Hair follicular keratinocyte (primary cell): ENCODE measurements around the gene DIPK1A. TPM values are rescaled to one million over a fixed set of nuclear protein-coding genes. Genes with fewer than 3 reads are reported as not detected.

Experiments used
- total RNA-seq: library from RNA; depleted of rRNA; stranded (reverse); fragments of >200 nt; gene quantifications from 2 replicates; pipeline ENCODE4 v1.2.3, GENCODE V29; 2015

The DIPK1A gene
- 9.8 and 10.2 TPM in 2 replicates for total RNA-seq

GRCh38 chr1:92961131-92961895 is at the start of gene DIPK1A:
Gene DIPK1A, minus strand, starts transcription at chr1:92961462. Its CDS starts 33 bp downstream, at chr1:92961429.

GRCh38 chr1:92831762-92832536 is 129.3 kb downstream of the DIPK1A start, which contains the start of gene RPL5:
Gene RPL5, plus strand, starts transcription at chr1:92832040. Its CDS starts 75 bp downstream, at chr1:92832115.

Other genes starting within 250 kb of the DIPK1A start
- 10.3 and 12.9 TPM in 2 replicates for gene EVI5, start 176.4 kb downstream of the DIPK1A start, total RNA-seq
- gene RPL5, start 129.4 kb downstream of the DIPK1A start, total RNA-seq: 1,909 and 2,172 TPM in 2 replicates
- gene MTF2, start 117.8 kb upstream of the DIPK1A start, total RNA-seq: 9.8 and 12.8 TPM in 2 replicates
- 39.3 and 47.6 TPM in 2 replicates for gene TMED5, start 219.0 kb upstream of the DIPK1A start, total RNA-seq
- 7.1 and 7.9 TPM in 2 replicates for gene CCDC18, start 219.3 kb upstream of the DIPK1A start, total RNA-seq